Adipocyte (in vitro differentiated cells): ENCODE results near the gene SLA2.
"Not testable (repeated sequence)": the region's sequence is repeated elsewhere in the genome, so short reads cannot be mapped to it uniquely, and the experiment has no call there.

ENCODE experiments used
- DNase-seq: peaks from one replicate; pipeline ENCODE4 v3.0.0-alpha.2; 2015; ENCODE audit warnings: low read depth
- H3K27me3 ChIP-seq: replicated peaks from 2 replicates; pipeline ENCODE4 v1.7.0; 2013; ENCODE audit warnings: mild to moderate bottlenecking, low read length, moderate library complexity; ENCODE audit not compliant: control insufficient read depth, insufficient read depth
- H3K36me3 ChIP-seq: 2 replicates; pipeline ENCODE4 v1.7.0; 2013; ENCODE audit warnings: low read length, mild to moderate bottlenecking, moderate library complexity; ENCODE audit not compliant: control insufficient read depth, insufficient read depth, severe bottlenecking
- H3K4me1 ChIP-seq: 2 replicates; pipeline ENCODE4 v1.7.0; 2013; ENCODE audit warnings: mild to moderate bottlenecking, low read length, moderate library complexity; ENCODE audit not compliant: control insufficient read depth, insufficient read depth
- H3K4me3 ChIP-seq: 2 replicates; pipeline ENCODE4 v1.7.0; 2013; ENCODE audit warnings: mild to moderate bottlenecking, low read length, moderate library complexity
- H3K9ac ChIP-seq: 2 replicates; pipeline ENCODE4 v1.7.0; 2013; ENCODE audit warnings: mild to moderate bottlenecking, low read length, moderate library complexity
- H3K9me3 ChIP-seq: 2 replicates; pipeline ENCODE4 v1.7.0; 2013; ENCODE audit warnings: mild to moderate bottlenecking, low read length, moderate library complexity; ENCODE audit not compliant: control insufficient read depth

The SLA2 gene

DNA sequence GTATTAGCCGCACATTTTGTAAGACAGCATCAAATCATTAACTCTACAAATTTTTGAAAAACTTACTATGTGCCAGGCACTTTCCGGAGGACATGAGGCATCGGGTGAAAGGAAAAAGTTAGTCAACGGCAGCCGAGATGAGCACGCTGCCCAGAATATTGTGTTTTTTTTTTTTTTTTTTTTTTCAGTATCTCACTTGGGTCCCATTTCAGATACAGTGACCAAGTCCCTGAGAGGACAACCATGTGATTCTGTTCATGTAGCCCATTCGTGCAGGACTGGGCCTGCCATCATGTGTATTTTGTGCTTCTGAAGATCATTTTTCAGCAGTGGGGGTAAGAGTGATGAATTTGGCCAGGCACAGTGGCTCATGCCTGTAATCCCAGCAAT, 1.3 kb downstream of the SLA2 start:
- Histone ChIP-seq H3K9ac (no peak overlapping the region), H3K9me3 (no peaks in the 10 kb centered on the region), H3K4me3 (no peak overlapping the region), H3K4me1 (no peaks in the 10 kb centered on the region), H3K36me3 (no peaks in the 10 kb centered on the region), H3K27me3 (no peaks in the 10 kb centered on the region)
- no peak for DNase-seq

DNA sequence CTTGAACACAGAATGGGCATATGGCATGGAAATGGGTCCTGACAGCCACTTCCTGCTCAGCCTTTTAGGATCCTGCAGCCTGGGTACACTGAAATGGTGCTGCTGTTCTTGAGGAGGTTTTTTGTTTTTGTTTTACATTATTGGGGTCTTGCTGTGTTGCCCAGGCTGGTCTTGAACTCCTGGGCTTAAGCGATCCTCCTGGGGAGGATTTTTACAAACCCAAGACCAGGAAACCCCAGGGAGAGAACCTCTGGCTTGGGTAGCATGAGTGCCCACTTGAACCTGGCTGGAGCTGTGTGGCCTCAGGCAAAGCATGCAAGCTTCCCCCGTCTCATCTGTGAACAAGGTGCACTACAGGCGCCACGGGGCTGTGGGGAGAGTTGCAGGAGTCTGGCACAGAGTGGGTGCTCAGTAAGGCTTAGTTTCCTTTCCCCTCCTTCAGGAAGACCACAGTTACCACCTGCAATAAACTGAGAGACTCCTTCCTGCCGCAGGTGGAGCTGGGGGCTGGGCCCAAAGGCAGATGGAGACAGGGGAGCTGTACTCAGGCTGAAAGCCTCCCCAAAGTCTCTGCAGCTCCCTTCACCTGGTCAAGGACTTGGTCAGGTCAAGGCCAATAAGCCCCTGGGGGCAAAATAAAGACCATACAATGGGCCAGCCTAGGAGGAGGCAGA, 1.8 kb downstream of the SLA2 start:
- H3K9me3 ChIP-seq: no peaks in the 10 kb centered on the region
- no peaks in the 10 kb centered on the region for H3K27me3 ChIP-seq
- no peak overlapping the region for H3K4me3 ChIP-seq
- no peaks in the 10 kb centered on the region for H3K36me3 ChIP-seq
- no peaks in the 10 kb centered on the region for H3K4me1 ChIP-seq
- DNase-seq: no peak
- no peak overlapping the region for H3K9ac ChIP-seq

DNA sequence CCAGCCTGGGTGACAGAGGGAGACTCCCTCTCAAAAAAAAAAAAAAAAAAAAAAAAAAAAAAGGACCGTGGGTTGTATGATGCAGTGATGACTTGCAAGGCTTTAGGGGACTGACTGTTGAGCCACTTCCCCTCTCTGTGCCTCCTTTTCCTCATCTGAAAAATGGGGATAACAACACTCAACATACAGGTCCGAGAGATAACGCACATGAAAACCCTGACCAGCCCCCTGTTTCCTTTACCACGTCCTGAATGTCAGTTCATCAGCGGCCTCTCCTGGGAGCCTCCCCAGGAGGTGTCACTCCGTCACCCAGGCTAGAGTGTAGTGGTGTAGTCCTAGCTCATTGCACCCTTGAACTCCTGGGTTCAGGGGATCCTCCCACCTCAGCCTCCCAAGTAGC, 3.9 kb downstream of the SLA2 start:
- Histone ChIP-seq H3K27me3 (no peaks in the 10 kb centered on the region), H3K36me3 (no peaks in the 10 kb centered on the region), H3K9ac (no peak overlapping the region), H3K4me3 (no peak overlapping the region), H3K4me1 (no peaks in the 10 kb centered on the region), H3K9me3 (no peaks in the 10 kb centered on the region)
- no peak for DNase-seq

DNA sequence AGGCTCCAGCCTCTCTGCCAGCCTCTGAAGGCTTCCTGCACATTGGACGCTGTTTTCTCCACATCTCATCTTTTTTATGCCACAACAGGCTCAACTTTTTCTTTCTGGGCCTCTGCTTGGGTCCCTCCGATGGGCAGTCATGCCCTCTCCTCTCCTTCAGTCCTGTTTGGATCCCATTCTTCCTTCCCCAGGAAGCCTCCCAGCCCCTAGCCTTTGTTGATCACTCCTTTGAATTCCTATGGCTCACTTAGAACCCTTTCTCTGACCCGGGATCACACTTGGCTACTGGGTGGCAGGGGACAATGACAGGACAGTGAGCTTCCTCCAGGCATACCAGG, 4.5 kb downstream of the SLA2 start:
- DNase-seq: no peak
- Histone ChIP-seq H3K4me1 (no peaks in the 10 kb centered on the region), H3K27me3 (no peaks in the 10 kb centered on the region), H3K9me3 (no peaks in the 10 kb centered on the region), H3K9ac (no peak overlapping the region), H3K4me3 (no peak overlapping the region), H3K36me3 (no peaks in the 10 kb centered on the region)

DNA sequence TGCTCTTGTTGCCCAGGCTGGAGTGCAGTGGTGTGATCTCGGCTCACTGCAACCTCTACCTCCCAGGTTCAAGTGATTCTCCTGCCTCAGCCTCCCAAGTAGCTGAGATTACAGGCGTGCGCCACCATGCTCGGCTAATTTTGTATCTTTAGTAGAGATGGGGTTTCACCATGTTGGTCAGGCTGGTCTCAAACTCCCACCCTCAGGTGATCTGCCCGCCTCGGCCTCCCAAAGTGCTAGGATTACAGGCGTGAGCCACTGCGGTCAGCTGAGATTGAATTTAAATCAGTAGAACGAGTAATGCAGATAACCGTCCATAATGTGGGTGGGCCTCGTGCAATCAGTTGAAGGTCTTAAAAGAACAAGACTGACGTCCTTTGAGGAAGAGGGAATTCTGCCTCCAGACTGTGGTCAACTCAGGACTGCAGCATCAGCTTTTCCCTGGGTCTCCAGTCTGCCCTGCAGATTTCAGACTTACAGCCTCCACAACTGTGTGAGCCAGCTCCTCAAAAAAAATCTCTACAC, 7.1 kb downstream of the SLA2 start:
- DNase-seq, H3K9ac ChIP-seq, H3K9me3 ChIP-seq, H3K4me3 ChIP-seq, H3K36me3 ChIP-seq, H3K4me1 ChIP-seq, H3K27me3 ChIP-seq: not testable (repeated sequence)

DNA sequence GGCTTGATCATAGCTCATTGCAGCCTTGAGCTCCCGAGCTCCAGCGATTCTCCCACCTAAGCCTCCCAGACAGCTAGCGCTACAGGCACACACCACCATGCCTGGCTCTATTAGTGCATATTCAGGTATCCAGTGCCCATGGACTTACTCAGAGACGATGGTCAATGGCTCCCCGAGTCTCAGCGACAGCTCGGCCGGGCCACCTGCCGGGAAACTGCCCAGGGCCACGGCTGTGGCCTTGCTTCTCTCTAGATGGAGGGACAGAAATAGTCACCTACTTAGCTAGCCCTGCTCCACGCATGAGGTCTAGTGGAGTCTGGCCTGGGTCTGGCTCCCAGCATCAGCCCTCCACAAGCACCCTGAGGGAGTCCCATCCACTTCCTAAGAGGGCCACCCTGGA, 11.7 kb downstream of the SLA2 start:
- no peaks in the 10 kb centered on the region for H3K9me3 ChIP-seq
- no peak for DNase-seq
- H3K36me3 ChIP-seq: no peaks in the 10 kb centered on the region
- H3K4me3 ChIP-seq: no peak overlapping the region
- H3K9ac ChIP-seq: no peak overlapping the region
- H3K4me1 ChIP-seq: no peaks in the 10 kb centered on the region
- peaks cover 6% of the 10 kb centered on the region for H3K27me3 ChIP-seq

DNA sequence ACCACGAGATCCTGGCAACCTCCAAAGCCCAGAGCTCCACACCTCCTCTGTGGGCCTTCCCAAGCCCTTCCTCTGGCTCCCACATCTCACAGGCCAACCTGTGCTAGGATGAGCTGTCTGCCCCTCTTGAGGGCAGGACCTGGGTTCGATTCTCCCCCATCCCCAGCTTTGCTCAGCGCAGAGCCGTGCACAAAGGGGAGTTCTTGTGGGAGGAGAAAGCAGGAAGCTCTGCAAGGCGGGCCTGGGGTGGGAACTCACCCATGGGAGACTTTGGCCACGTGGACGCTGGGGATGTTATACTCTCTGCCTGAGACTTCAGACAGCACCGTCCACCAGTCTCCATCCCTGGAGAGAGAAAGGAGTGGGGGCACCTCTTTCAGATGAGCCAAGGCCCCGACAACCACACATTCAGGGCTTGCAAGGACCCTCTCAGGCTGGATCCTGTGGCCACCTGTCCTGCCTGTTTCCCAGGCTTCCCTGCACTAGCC, 12.7 kb downstream of the SLA2 start:
- Histone ChIP-seq H3K4me3 (no peak overlapping the region), H3K9ac (no peak overlapping the region), H3K27me3 (peaks cover 6% of the 10 kb centered on the region), H3K9me3 (no peaks in the 10 kb centered on the region), H3K4me1 (no peaks in the 10 kb centered on the region), H3K36me3 (no peaks in the 10 kb centered on the region)
- DNase-seq: no peak

DNA sequence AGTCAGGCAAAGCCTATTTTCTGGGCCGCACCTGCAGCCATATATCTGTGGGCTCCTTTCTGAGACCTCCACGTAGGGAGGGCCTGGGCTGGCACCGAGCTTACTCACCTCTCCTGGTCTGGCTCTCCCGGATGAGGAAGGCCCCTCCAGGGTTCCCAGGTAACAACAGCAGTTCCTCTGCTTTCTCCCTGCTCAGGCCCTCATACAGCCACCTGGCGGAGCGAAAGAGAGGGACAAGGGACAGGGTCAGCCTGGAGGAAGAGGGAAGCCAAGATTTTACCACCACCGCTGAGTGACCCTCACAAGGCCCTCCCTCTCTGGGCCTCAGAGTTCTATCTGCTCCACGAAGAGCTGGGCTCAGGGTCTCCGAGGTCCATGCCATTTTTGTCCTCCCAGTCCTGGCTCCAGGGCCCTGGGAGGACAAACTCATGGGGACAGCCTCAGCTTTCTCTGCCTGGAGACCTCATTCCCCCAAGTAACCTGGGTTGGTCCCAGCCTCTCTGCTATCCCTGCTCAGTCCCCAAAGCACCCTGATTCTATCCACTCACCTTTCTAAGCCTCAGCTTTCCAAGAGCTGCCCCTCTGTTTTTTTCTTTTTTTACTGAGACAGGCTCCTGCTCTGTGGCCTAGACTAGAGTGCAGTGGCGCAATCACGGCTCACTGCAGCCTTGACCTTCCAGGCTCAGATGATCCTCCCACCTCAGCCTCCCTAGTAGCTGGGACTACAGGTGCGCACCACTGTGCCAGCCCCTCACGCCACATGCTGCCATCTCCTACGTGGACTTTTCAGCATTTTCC, 13.3 kb downstream of the SLA2 start:
- no peak overlapping the region for H3K4me3 ChIP-seq
- no peaks in the 10 kb centered on the region for H3K9me3 ChIP-seq
- no peaks in the 10 kb centered on the region for H3K4me1 ChIP-seq
- H3K27me3 ChIP-seq: peaks cover 6% of the 10 kb centered on the region
- DNase-seq: no peak
- H3K36me3 ChIP-seq: no peaks in the 10 kb centered on the region
- no peak overlapping the region for H3K9ac ChIP-seq

DNA sequence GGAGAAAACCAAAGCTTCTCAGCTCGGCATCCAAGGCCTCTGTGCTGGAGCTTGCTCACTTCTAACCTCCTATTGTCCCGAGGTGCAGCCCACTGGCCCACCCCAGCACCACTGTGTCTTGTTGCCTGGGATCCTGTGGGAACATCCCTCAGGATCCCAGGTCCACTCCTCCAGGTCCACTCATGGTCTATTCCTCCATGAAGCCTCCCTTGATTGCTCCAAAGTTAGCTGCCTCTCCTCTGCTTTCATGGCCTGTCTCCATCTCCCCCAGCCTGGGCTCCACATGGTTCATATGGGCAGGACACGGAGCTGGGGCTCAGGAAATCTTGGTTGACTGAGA, 13.9 kb downstream of the SLA2 start:
- Histone ChIP-seq H3K4me1 (no peaks in the 10 kb centered on the region), H3K27me3 (peaks cover 6% of the 10 kb centered on the region), H3K4me3 (no peak overlapping the region), H3K9me3 (no peaks in the 10 kb centered on the region), H3K36me3 (no peaks in the 10 kb centered on the region), H3K9ac (no peak overlapping the region)
- no peak for DNase-seq

DNA sequence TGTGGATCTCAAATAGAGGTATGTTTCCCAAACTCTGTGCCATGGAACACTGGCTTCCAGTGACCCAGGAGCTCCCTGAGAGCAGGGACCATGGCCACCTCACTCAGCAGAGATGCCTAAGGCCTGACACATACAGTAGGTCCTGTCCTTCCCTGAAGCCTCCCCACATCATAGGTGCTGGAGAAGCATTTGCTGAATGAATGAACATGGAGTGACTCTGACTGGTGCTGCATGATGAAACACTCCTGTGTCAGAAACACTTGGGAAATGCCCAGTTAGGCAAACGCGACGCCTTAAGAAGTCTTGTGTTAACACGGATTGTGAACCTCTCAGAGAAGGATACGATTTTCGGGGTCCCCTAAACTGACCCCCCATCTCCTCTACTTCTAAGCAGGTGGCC, 14.3 kb downstream of the SLA2 start:
- DNase-seq: no peak

DNA sequence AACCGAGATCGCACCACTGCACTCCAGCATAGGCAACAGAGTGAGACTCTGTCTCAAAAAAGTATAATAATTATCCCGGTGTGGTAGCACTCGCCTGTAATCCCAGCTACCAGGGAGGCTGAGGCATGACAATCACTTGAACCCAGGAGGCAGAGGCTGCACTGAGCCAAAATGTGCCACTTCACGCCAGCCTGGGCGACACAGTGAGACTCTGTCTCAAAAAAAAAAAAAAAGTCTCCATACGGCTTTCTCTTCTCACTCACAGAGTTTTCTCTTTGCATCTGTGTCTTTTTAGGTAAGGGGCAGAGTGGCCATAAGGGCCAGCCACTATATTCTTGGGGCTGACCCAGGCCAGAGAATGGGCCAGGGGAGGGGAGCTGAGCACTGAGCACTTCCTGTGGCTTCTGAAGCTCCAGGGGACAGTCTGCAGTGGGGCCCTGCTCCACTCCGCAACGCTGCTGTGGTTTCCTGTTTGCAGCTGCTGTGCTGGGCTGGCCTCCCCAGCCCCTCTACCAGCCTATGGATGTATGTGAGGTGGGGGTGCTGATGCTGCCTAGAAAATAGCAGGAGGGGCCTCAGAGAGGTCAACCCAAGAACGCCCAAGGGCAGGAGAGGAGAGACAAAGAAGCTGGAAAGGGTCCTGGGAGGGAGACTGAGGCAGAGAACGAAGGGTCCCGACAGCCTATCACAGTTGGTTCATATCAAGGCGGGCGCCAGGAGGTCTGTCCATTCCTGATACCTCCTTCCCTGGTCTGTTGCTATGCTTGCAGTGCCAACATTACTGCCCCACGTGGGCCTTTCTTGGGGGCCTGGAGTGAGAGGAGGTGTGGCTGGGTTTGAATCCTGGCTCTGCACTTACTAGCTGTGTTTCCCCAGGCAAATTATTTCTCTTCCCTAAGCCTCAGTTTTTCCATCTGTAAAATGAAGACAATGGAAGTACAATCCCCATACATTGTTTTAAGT, 16.0 kb downstream of the SLA2 start:
- Histone ChIP-seq H3K4me1 (no peaks in the 10 kb centered on the region), H3K9ac (no peak overlapping the region), H3K4me3 (no peak overlapping the region), H3K36me3 (no peaks in the 10 kb centered on the region), H3K27me3 (peaks cover under 1% of the 10 kb centered on the region), H3K9me3 (no peaks in the 10 kb centered on the region)
- no peak for DNase-seq

More for the DNA sequence above, 14.3 kb downstream of the SLA2 start:
- Histone ChIP-seq H3K4me3 (no peak overlapping the region), H3K9ac (no peak overlapping the region), H3K27me3 (peaks cover 6% of the 10 kb centered on the region), H3K4me1 (no peaks in the 10 kb centered on the region), H3K9me3 (no peaks in the 10 kb centered on the region), H3K36me3 (no peaks in the 10 kb centered on the region)
